Thyroid gland (tissue), 4 donors: Measurements from ENCODE around the gene PEPD. TPM values are rescaled to one million over a fixed set of nuclear protein-coding genes. Genes with fewer than 3 reads are reported as not detected.

Source experiments
- DNase-seq, 2 donors: peaks; one replicate each; pipeline ENCODE4 v3.0.0-alpha.2; 2019
- H3K27ac ChIP-seq, 3 donors: fragments of 200-600 bp; sonication (generic); 1 replicate in 2 of 3; 2 replicates in 1 of 3; pipeline ENCODE4 v1.5.1; 2016 to 2019; ENCODE audit warnings: mild to moderate bottlenecking in 1 of 3, moderate library complexity in 1 of 3
- H3K27me3 ChIP-seq: fragments of 200-600 bp; sonication (generic); one replicate; pipeline ENCODE4 v1.5.1; 2019
- H3K36me3 ChIP-seq, 2 donors: fragments of 200-600 bp; sonication (generic); one replicate each; pipeline ENCODE4 v1.5.1; 2016 to 2019
- H3K4me1 ChIP-seq, 2 donors: fragments of 200-600 bp; sonication (generic); one replicate each; pipeline ENCODE4 v1.5.1; 2017 to 2019
- H3K4me3 ChIP-seq, 3 donors: fragments of 200-600 bp; sonication (generic); replicated peaks in 1 of 3; 1 replicate in 2 of 3; 2 replicates in 1 of 3; pipeline ENCODE4 v1.5.1; 2016; ENCODE audit warnings: mild to moderate bottlenecking in 1 of 3
- H3K9me3 ChIP-seq: fragments of 200-600 bp; sonication (generic); one replicate; pipeline ENCODE4 v1.5.1; 2017
- POLR2A ChIP-seq, 2 donors: fragments of 450-650 bp; IDR thresholded peaks; one replicate each; pipeline ENCODE4 v1.6.1; 2017; ENCODE audit warnings: antibody characterized with exemption in 2 of 2, mild to moderate bottlenecking in 2 of 2, moderate library complexity in 1 of 2
- WGBS, 2 donors: methylation state at CpG; one replicate each; pipeline ENCODE4 v1.1.5; 2017; 5-methylcytosine and 5-hydroxymethylcytosine counted together
- intact Hi-C: fragments of 100-400 bp; cut with DNase I; formaldehyde crosslinking; loops from one replicate; pipeline ENCODE4 v1.15.1; 2023
- total RNA-seq, 4 donors: library from RNA; depleted of rRNA; stranded (reverse); fragments of >200 nt; gene quantifications; one replicate each; pipeline ENCODE4 v1.2.3, GENCODE V29; 2016
- TF ChIP-seq, protein P1 (sequence below), 6 experiments: fragments of 200-600 bp in 3 of 6; fragments of 450-650 bp in 3 of 6; sonication (generic) in 3 of 6; IDR thresholded peaks; one replicate each; pipeline ENCODE4 v1.5.1; 2016 to 2019; ENCODE audit warnings: antibody characterized with exemption in 6 of 6, mild to moderate bottlenecking in 2 of 6, inconsistent platforms in 1 of 6, moderate library complexity in 1 of 6

The PEPD gene
- total RNA-seq, 4 donors from 2014 or later: 76.8 to 121 (median 102) TPM

DNA sequence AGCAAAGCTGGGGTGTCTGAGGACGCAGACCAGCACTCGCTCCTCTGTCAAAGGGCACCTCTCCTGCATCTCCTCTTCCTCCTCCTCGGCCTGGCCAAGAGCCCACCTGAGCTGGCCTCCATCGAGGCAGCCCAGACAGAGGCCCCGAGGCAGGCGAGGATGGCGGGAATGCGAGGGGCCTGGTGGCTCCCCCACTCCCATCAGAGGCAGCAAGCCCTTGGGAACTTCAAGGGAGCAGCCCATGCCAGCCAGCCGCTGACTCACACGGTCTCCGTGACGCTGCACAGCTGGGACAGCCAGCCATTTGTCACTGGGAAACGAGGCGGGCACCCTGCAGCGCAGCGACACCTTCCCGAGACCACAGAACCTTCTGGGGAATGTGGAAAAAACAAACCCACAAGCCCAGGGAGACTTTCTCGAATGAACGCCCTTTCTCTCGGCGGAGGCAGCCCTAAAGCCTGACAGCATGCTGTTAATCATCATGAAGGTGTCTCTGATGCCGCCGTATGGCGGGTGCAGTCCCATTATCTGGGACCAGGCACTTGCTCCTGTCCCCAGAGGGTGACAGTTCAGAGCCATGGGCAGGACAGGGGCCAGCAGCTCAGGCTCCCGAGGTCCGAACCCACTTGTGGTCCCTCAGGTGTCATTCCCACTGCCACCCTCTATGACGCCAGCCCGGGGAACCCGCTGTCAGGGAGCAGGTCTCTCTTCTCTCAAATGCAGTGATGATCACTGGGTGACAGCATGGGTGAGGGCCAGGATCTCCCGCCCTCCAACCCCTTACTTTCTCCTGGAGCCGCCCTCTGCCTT, 53.0 kb downstream of the PEPD start:
- Histone ChIP-seq H3K36me3 (no peaks in the 10 kb centered on the region), H3K4me3 (no peak overlapping the region), H3K9me3 (no peaks in the 10 kb centered on the region), H3K27me3 (no peaks in the 10 kb centered on the region), H3K4me1 (no peaks in the 10 kb centered on the region), H3K27ac (no peak overlapping the region)
- DNase-seq: no peak
- intact Hi-C loops: no loop called here
- 91 to 94% methylated on average over 19 to 23 of the region's 31 CpGs for WGBS, 2 donors
- no peak for TF ChIP-seq POLR2A (IDR thresholded peaks at IDR 0.05)
- TF ChIP-seq, protein P1, sequence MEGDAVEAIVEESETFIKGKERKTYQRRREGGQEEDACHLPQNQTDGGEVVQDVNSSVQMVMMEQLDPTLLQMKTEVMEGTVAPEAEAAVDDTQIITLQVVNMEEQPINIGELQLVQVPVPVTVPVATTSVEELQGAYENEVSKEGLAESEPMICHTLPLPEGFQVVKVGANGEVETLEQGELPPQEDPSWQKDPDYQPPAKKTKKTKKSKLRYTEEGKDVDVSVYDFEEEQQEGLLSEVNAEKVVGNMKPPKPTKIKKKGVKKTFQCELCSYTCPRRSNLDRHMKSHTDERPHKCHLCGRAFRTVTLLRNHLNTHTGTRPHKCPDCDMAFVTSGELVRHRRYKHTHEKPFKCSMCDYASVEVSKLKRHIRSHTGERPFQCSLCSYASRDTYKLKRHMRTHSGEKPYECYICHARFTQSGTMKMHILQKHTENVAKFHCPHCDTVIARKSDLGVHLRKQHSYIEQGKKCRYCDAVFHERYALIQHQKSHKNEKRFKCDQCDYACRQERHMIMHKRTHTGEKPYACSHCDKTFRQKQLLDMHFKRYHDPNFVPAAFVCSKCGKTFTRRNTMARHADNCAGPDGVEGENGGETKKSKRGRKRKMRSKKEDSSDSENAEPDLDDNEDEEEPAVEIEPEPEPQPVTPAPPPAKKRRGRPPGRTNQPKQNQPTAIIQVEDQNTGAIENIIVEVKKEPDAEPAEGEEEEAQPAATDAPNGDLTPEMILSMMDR (IDR thresholded peaks at IDR 0.05): no peak

DNA sequence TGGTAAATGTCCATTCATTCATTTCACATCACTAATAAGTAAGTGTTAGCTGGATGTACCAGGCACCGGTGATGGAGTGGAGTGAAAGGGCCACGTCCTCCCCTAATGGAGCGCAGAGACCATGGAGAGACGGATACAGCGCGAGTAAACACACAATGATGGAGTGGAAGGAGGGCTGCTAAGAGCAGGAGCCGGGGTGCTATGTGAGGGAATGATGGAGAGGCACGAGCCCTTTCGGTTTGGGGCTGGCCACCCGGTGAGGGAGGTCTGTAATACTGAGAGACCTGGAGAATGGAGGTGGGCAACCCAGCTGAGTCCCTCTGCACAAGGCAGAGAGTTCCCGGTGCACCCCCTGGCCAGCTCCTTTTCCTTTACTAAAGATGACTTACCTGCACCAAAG, 53.7 kb downstream of the PEPD start:
- WGBS, 2 donors: 91 to 94% methylated on average over 11 of the region's 11 CpGs
- DNase-seq: no peak
- intact Hi-C loops: no loop called here
- TF ChIP-seq, protein P1 (IDR thresholded peaks at IDR 0.05): no peak
- no peak for TF ChIP-seq POLR2A (IDR thresholded peaks at IDR 0.05)
- Histone ChIP-seq H3K4me3 (no peak overlapping the region), H3K9me3 (no peaks in the 10 kb centered on the region), H3K4me1 (no peaks in the 10 kb centered on the region), H3K27ac (no peak overlapping the region), H3K27me3 (no peaks in the 10 kb centered on the region), H3K36me3 (no peaks in the 10 kb centered on the region)

DNA sequence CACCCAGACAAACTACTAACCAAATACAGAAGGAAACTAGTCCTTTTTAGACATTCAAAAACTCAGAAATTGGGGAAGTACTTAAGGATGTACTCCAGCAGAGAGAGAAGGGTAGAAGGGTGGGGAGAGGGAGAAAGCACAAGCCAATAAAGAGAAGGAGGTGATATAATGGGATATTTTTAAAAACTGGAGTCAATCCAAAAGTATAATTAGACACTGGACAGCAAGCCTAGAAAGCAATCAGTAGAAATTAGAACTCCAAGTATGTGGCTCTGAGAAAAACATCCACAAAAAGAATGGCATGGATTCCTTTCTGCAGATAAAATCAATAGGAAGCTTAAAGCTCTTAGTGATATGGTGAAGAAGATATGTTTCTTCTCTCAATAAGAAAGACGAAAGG, 55.8 kb downstream of the PEPD start:
- peaks cover 4 to 5% of the 10 kb centered on the region in 2 donors for H3K36me3 ChIP-seq

DNA sequence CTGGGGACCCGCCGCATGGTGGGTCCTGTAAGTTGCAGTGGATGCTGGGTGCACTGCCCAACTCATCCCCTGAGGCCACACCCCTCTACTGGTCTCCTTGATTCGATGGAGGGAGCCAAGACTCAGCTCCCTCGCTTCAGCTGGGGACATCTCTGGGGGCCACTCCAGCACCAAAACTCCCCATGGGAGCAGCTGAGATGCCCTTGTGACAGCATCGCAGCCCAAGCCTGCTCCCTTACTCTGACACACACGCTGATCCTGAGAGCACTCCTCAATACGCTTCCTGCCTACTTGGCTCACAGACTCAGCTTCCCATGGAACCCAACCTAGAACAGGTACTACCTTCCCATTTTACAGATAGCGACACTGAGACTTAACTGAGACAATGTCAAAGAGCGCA, 56.2 kb downstream of the PEPD start:
- 88 to 95% methylated on average over 9 of the region's 9 CpGs for WGBS, 2 donors
- Histone ChIP-seq H3K9me3 (no peaks in the 10 kb centered on the region), H3K36me3 (peaks cover 4 to 5% of the 10 kb centered on the region in 2 donors), H3K4me3 (no peak overlapping the region), H3K27me3 (no peaks in the 10 kb centered on the region), H3K27ac (no peak overlapping the region), H3K4me1 (no peaks in the 10 kb centered on the region)
- TF ChIP-seq POLR2A (IDR thresholded peaks at IDR 0.05): no peak
- TF ChIP-seq, protein P1 (IDR thresholded peaks at IDR 0.05): no peak
- intact Hi-C loops: no loop called here
- no peak for DNase-seq

More for the DNA sequence above, 55.8 kb downstream of the PEPD start:
- H3K9me3 ChIP-seq: no peaks in the 10 kb centered on the region
- no peak overlapping the region for H3K4me3 ChIP-seq
- intact Hi-C loops: no loop called here
- 82 to 88% methylated on average over 1 of the region's 1 CpG for WGBS, 2 donors
- H3K27ac ChIP-seq: no peak overlapping the region
- no peaks in the 10 kb centered on the region for H3K27me3 ChIP-seq
- no peak for DNase-seq
- no peaks in the 10 kb centered on the region for H3K4me1 ChIP-seq
- TF ChIP-seq, protein P1 (IDR thresholded peaks at IDR 0.05): no peak
- no peak for TF ChIP-seq POLR2A (IDR thresholded peaks at IDR 0.05)

DNA sequence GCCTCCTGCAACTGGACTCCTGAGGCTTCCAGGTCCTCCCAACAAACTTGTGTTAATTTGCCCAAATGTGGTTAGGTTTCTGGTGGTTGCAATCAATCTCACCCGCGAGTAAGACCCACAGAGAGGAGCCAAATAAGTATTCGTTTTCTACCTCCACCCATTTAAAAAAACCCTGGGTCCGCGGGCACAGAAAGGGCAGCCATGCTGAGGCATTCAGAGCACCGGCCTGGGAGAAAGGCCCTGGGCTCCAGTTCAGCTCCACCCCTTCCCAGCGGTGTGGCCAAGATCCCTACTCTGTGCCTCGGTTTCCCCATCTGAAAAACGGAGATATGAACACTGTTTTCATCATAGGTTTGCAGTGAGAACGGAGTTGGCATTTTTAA, 56.9 kb downstream of the PEPD start:
- Histone ChIP-seq H3K4me3 (no peak overlapping the region), H3K36me3 (peaks cover 4 to 5% of the 10 kb centered on the region in 2 donors), H3K9me3 (no peaks in the 10 kb centered on the region), H3K27ac (no peak overlapping the region), H3K27me3 (no peaks in the 10 kb centered on the region), H3K4me1 (no peaks in the 10 kb centered on the region)
- DNase-seq: no peak
- intact Hi-C loops: no loop called here
- TF ChIP-seq, protein P1 (IDR thresholded peaks at IDR 0.05): no peak
- TF ChIP-seq POLR2A (IDR thresholded peaks at IDR 0.05): no peak
- 88 to 91% methylated on average over 9 to 10 of the region's 10 CpGs for WGBS, 2 donors
